OCI-LY7 (cell line): ENCODE measurements around the gene SLC6A6.

ENCODE experiments used
- CTCF ChIP-seq: fragments of 200-600 bp; sonication (generic); conservative IDR thresholded peaks from 2 replicates; pipeline ENCODE4 v1.5.1; 2014; ENCODE audit warnings: mild to moderate bottlenecking, antibody characterized with exemption, low read length, moderate library complexity, mixed read lengths
- EZH2phosphoT487 ChIP-seq: fragments of 200-600 bp; sonication (generic); IDR thresholded peaks from 2 replicates; pipeline ENCODE4 v1.6.1; 2018; ENCODE audit warnings: low read depth, borderline replicate concordance, mild to moderate bottlenecking, mixed run types, antibody characterized with exemption, low read length, moderate library complexity, mixed read lengths

GRCh38 chr3:14533457-14533958 lies 131.1 kb downstream of the SLC6A6 start:
- no peak for TF ChIP-seq CTCF
- TF ChIP-seq EZH2phosphoT487, result no peak
